GM12878 (cell line): ENCODE measurements around the gene A3GALT2. TPM values are rescaled to one million over a fixed set of nuclear protein-coding genes. Genes with fewer than 3 reads are reported as not detected.

Experiments
- ATAC-seq: fragments of 200-7000 bp; cut with Tn5 transposase; 3 replicates; pipeline ENCODE4 v1.9.1; 2020; ENCODE audit warnings: mild to moderate bottlenecking, moderate library complexity
- BruUV-seq: library from RNA; stranded (reverse); fragments of 400-500 nt; replicated peaks from 2 replicates; lab custom pipeline; 2021; lab: Mats Ljungman, UMichigan
- CTCF ChIA-PET: fragments of 300-600 bp; sonication (Branson Sonifier 250); formaldehyde crosslinking; extraction: SDS; loops from one replicate; lab custom pipeline; 2021; ENCODE audit warnings: inconsistent platforms; lab: Yijun Ruan, JAX
- POLR2A ChIA-PET: fragments of 350-600 bp; formaldehyde crosslinking; extraction: SDS; loops from one replicate; lab custom pipeline; 2021; ENCODE audit warnings: inconsistent platforms; lab: Charles Lee
- RAD21 ChIA-PET: fragments of 300-600 bp; sonication (Branson Sonifier 250); formaldehyde crosslinking; loops from one replicate; lab custom pipeline; 2023; ENCODE audit warnings: antibody characterized with exemption; ENCODE audit not compliant: unreplicated experiment; lab: Charles Lee
- SMC1A ChIA-PET: fragments of 300-600 bp; sonication (Branson Sonifier 250); formaldehyde crosslinking; loops from one replicate; lab custom pipeline; 2023; ENCODE audit not compliant: unreplicated experiment, uncharacterized antibody; lab: Charles Lee
- DNase-seq: peaks from one replicate; pipeline ENCODE4 v3.0.0-alpha.2; 2011; ENCODE audit warnings: low read depth, low spot score
- FAIRE-seq: peaks from 3 replicates; lab custom pipeline; 2011; peaks lifted over from hg19 to GRCh38; lab: Jason Lieb, UNC
- H2AFZ ChIP-seq: 2 replicates; pipeline ENCODE4 v1.6.0; 2011; ENCODE audit warnings: low read depth, low read length, control low read depth; ENCODE audit not compliant: control insufficient read depth
- H3K27ac ChIP-seq: 2 replicates; pipeline ENCODE4 v1.5.1; 2011; ENCODE audit warnings: control low read depth; ENCODE audit not compliant: control insufficient read depth, insufficient read depth
- H3K27me3 ChIP-seq, 2 experiments: replicated peaks in 1 of 2; 2 replicates each; pipeline versions ENCODE4 v1.6.0 to v1.6.1; 2011; ENCODE audit warnings: low read length in 1 of 2; ENCODE audit not compliant: control insufficient read depth in 2 of 2, insufficient read depth in 2 of 2
- H3K36me3 ChIP-seq, 2 experiments: 2 replicates each; pipeline ENCODE4 v1.5.1; 2011; ENCODE audit warnings: low read length in 1 of 2; ENCODE audit not compliant: control insufficient read depth in 2 of 2, insufficient read depth in 2 of 2
- H3K4me1 ChIP-seq: 2 replicates; pipeline ENCODE4 v1.6.1; 2011; ENCODE audit warnings: mild to moderate bottlenecking, low read length, moderate library complexity, mixed read lengths; ENCODE audit not compliant: control insufficient read depth, insufficient read depth
- H3K4me2 ChIP-seq: 2 replicates; pipeline ENCODE4 v1.6.0; 2011; ENCODE audit warnings: control low read depth; ENCODE audit not compliant: control insufficient read depth, insufficient read depth
- H3K4me3 ChIP-seq: fragments of 200-600 bp; sonication (generic); 2 replicates; pipeline ENCODE4 v1.5.1; 2016
- H3K79me2 ChIP-seq: 2 replicates; pipeline ENCODE4 v1.6.0; 2011; ENCODE audit warnings: low read length; ENCODE audit not compliant: control insufficient read depth, insufficient read depth
- H3K9ac ChIP-seq: 2 replicates; pipeline ENCODE4 v1.8.0; 2011; ENCODE audit warnings: low read length, control low read depth, mixed read lengths; ENCODE audit not compliant: control insufficient read depth, insufficient read depth
- H3K9me3 ChIP-seq: replicated peaks from 3 replicates; pipeline ENCODE4 v1.5.1; 2011; ENCODE audit warnings: mild to moderate bottlenecking, low read length; ENCODE audit not compliant: control insufficient read depth, insufficient read depth
- H4K20me1 ChIP-seq: 2 replicates; pipeline ENCODE4 v1.6.0; 2011; ENCODE audit not compliant: control insufficient read depth, insufficient read depth
- KAT2A ChIP-seq: conservative IDR thresholded peaks from 2 replicates; pipeline ENCODE4 v1.6.1; 2011; ENCODE audit warnings: low read depth, low read length; ENCODE audit not compliant: control insufficient read depth
- RFX5 ChIP-seq: IDR thresholded peaks from 2 replicates; pipeline ENCODE4 v1.6.1; 2011; ENCODE audit warnings: low read depth, low read length, improper control_type of control experiment
- TBL1XR1 ChIP-seq: IDR thresholded peaks from 2 replicates; pipeline ENCODE4 v1.6.1; 2012; ENCODE audit warnings: low read depth, low read length, improper control_type of control experiment
- ZBED1 ChIP-seq: IDR thresholded peaks from 2 replicates; pipeline ENCODE4 v1.6.1; 2016; ENCODE audit warnings: borderline replicate concordance
- ZZZ3 ChIP-seq: IDR thresholded peaks from 2 replicates; pipeline ENCODE4 v1.6.1; 2011; ENCODE audit warnings: low read depth; ENCODE audit not compliant: control insufficient read depth, insufficient read length
- WGBS: methylation state at CpG from one replicate; pipeline ENCODE4 v1.1.6; 2016; ENCODE audit warnings: low lambda C conversion rate; ENCODE audit not compliant: insufficient replicate concordance, insufficient coverage; ENCODE audit errors: missing lambda C conversion rate; 5-methylcytosine and 5-hydroxymethylcytosine counted together
- in situ Hi-C: fragments of 300-500 bp; cut with MboI; formaldehyde crosslinking; loops from 9 replicates; pipeline ENCODE4 v1.14.3; 2018; ENCODE audit warnings: mixed read lengths
- intact Hi-C: fragments of 100-400 bp; cut with micrococcal nuclease; formaldehyde crosslinking; loops from one replicate; pipeline ENCODE4 v1.14.2; 2022; ENCODE audit not compliant: unreplicated experiment
- polyA plus RNA-seq, 11 experiments: library from polyadenylated mRNA; depleted of rRNA in 4 of 11; unstranded in 6 of 11; stranded (reverse) in 5 of 11; fragments of >200 nt; fragmentation: Nextera tagmentation in 4 of 11; fragmentation: Illumina TruSeq in 1 of 11; extraction: Ambion mirVana in 4 of 11; extraction: Trizol in 1 of 11; gene quantifications; 1 replicate in 1 of 11; 2 replicates in 10 of 11; pipeline versions ENCODE4 v1.2.1 to v1.2.3, GENCODE V29; 2011 to 2016; ENCODE audit warnings: inconsistent platforms in 2 of 11, missing spikeins in 2 of 11, low read depth in 1 of 11
- total RNA-seq, 4 experiments: library from RNA; depleted of rRNA in 3 of 4; stranded (reverse); fragments of >200 nt in 3 of 4; fragmentation: Illumina TruSeq in 1 of 4; extraction: Trizol in 1 of 4; gene quantifications; 2 replicates each; pipeline versions ENCODE4 v1.2.1 to v1.2.3, GENCODE V29; 2013 to 2021
- TF ChIP-seq, protein P1 (sequence below): IDR thresholded peaks from 2 replicates; pipeline ENCODE4 v1.6.1; 2012; ENCODE audit warnings: low read depth, low read length, improper control_type of control experiment

A3GALT2 gene
- total and polyA plus RNA-seq, 10 of the 15 experiments (the other 5 are each of a cell fraction or from before 2014, with no cell fraction given): not detected

DNA sequence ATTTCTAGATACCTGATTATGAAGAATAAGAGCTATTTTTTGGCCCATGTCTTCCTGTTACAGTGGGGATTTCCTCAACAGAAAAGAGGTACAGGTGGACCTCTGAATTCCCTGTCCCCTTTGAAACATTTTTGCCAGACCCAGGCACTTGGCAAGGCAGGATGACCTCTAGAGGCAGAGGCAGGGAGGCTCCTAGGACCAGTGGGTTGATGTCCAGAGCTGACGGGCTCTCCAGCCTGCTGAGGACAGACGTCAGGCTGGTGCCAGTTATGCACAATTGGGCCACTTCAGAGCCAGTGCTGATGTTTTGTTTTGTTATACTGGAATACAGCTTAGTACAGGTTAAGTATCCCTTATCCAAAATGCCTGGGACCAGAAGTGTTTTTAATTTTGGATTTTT, 18.5 kb upstream of the A3GALT2 start:
- in situ Hi-C loops: no loop called here
- CTCF ChIA-PET: interaction anchor here (0.6 to 2.8 kb wide), 3 partner anchors 23 to 202 kb away, joined by 3 to 24 read pairs (median 4); no protein-coding TSS in a partner anchor
- no peak overlapping the region for H3K9ac ChIP-seq
- ATAC-seq: no peak
- POLR2A ChIA-PET: interaction anchor here (1.0 to 1.2 kb wide), 2 partner anchors 12 to 121 kb away, joined by 3 to 7 read pairs; no protein-coding TSS in a partner anchor
- peaks cover 0 to 14% of the 10 kb centered on the region in 2 experiments for H3K36me3 ChIP-seq
- H3K9me3 ChIP-seq: no peaks in the 10 kb centered on the region
- H3K4me3 ChIP-seq: no peak overlapping the region
- RAD21 ChIA-PET: interaction anchor here (1.5 to 1.9 kb wide), 2 partner anchors 11 to 44 kb away, joined by 5 to 7 read pairs; no protein-coding TSS in a partner anchor
- no peak for FAIRE-seq
- H3K4me1 ChIP-seq: peaks cover 20% of the 10 kb centered on the region
- H3K79me2 ChIP-seq: peaks cover 61% of the 10 kb centered on the region
- H2AFZ ChIP-seq: no peak overlapping the region
- BruUV-seq: no TSS peak
- no peaks in the 10 kb centered on the region for H4K20me1 ChIP-seq
- SMC1A ChIA-PET: interaction anchor here (0.6 to 1.9 kb wide), 4 partner anchors 9 to 59 kb away, joined by 3 to 6 read pairs (median 4); no protein-coding TSS in a partner anchor
- no peak overlapping the region for H3K27ac ChIP-seq
- peak overlapping the region; percentile 22; the same call in 1 of the 2 replicates for H3K4me2 ChIP-seq
- intact Hi-C loops: no loop called here
- WGBS: 97% methylated on average over 2 of the region's 2 CpGs
- DNase-seq: no peak
- no peaks in the 10 kb centered on the region for H3K27me3 ChIP-seq
- TF ChIP-seq ZZZ3 (no peak), KAT2A (no peak), ZBED1 (no peak), RFX5 (no peak), TBL1XR1 (no peak)
- TF ChIP-seq, protein P1, sequence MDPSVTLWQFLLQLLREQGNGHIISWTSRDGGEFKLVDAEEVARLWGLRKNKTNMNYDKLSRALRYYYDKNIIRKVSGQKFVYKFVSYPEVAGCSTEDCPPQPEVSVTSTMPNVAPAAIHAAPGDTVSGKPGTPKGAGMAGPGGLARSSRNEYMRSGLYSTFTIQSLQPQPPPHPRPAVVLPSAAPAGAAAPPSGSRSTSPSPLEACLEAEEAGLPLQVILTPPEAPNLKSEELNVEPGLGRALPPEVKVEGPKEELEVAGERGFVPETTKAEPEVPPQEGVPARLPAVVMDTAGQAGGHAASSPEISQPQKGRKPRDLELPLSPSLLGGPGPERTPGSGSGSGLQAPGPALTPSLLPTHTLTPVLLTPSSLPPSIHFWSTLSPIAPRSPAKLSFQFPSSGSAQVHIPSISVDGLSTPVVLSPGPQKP: no peak
